ENCODE results near the gene TASP1. TPM values are rescaled to one million over a fixed set of nuclear protein-coding genes. Genes with fewer than 3 reads are reported as not detected.

TASP1 gene
- total RNA-seq, 1 donor from 2014 or later: 10.3 TPM

DNA sequence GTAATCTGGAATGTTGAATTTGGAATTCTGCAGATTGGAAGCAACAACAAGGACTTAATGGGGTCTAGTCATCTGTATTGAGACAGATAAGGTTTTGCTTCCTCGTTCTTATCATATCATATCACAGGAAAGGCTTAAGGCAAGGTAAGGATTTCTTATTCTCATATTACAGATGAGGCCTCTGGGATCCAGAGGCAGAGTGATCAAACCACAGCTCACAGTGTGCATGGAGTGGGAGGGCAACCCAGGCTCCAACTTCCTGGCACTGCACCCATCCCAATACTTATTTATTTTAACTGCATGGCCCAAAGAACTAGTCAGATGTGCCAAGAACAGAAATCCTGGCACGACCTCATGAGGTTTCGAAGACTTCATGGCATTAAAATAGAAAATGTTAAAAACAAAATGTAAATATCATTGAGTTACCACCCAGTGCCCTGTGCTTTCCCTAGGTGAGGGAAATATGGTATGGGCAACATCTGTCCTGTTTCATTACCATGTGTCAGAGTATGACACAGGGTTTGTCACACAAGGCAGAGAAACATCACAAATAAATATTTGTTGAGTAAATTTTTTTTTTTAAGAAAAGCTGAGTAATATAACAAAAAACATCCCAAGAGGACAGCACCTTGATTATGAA lies 225.8 kb downstream of the TASP1 start:
- FAIRE-seq: no peak
- TF ChIP-seq, protein P1, sequence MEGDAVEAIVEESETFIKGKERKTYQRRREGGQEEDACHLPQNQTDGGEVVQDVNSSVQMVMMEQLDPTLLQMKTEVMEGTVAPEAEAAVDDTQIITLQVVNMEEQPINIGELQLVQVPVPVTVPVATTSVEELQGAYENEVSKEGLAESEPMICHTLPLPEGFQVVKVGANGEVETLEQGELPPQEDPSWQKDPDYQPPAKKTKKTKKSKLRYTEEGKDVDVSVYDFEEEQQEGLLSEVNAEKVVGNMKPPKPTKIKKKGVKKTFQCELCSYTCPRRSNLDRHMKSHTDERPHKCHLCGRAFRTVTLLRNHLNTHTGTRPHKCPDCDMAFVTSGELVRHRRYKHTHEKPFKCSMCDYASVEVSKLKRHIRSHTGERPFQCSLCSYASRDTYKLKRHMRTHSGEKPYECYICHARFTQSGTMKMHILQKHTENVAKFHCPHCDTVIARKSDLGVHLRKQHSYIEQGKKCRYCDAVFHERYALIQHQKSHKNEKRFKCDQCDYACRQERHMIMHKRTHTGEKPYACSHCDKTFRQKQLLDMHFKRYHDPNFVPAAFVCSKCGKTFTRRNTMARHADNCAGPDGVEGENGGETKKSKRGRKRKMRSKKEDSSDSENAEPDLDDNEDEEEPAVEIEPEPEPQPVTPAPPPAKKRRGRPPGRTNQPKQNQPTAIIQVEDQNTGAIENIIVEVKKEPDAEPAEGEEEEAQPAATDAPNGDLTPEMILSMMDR (IDR thresholded peaks at IDR 0.05; ENCODE audit: insufficient read depth, low read depth, low read length): no peak
- TF ChIP-seq EZH2 (IDR thresholded peaks at IDR 0.05; ENCODE audit: insufficient read depth, low read length): no peak
- H3K9ac ChIP-seq (ENCODE audit: low read length): no peak overlapping the region

DNA sequence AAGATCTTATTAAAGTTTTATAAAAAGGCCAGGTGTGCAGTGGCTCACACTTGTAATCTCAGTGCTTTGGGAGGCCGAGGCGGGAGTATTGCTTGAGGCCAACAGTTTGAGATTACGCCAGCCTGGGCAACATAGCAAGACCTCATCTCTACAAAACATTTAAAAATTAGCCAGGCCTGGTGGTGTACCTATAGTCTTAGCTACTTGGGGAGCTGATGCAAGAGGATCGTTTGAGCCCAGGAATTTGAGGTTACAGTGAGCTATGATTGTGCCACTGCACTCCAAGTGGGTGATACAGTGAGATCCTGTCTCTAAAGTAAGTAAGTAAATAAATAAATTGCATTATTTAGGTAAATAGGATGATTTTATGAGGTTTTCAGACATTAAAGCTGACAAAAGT lies 234.4 kb downstream of the TASP1 start:
- no peak for TF ChIP-seq EZH2 (IDR thresholded peaks at IDR 0.05; ENCODE audit: insufficient read depth, low read length)
- TF ChIP-seq, protein P1 (IDR thresholded peaks at IDR 0.05; ENCODE audit: insufficient read depth, low read depth, low read length): no peak
- H3K4me3 ChIP-seq (ENCODE audit: insufficient read depth, low read depth, low read length): no peak overlapping the region

More for the DNA sequence above, 225.8 kb downstream of the TASP1 start:
- H3K4me1 Mint-ChIP-seq (ENCODE audit: low read depth, unreplicated experiment): peaks cover 1% of the 10 kb centered on the region
- Histone ChIP-seq H3K4me3 (ENCODE audit: insufficient read depth, low read depth, low read length) (no peak overlapping the region), H2AFZ (ENCODE audit: low read depth, low read length) (no peak overlapping the region), H4K20me1 (ENCODE audit: insufficient read depth, low read length) (no peaks in the 10 kb centered on the region), H3K79me2 (ENCODE audit: insufficient read depth, low read length) (no peaks in the 10 kb centered on the region), H3K9me3 (ENCODE audit: insufficient read depth, low read depth, low read length) (no peaks in the 10 kb centered on the region), H3K27me3 (ENCODE audit: insufficient read depth, low read length) (no peaks in the 10 kb centered on the region), H3K27ac (ENCODE audit: low read depth, low read length) (no peak overlapping the region), H3K4me2 (ENCODE audit: low read length) (no peak overlapping the region), H3K36me3 (ENCODE audit: insufficient read depth, low read length) (no peaks in the 10 kb centered on the region), H3K4me1 (ENCODE audit: insufficient read depth, low read length) (no peaks in the 10 kb centered on the region)
- no peak overlapping the region for H3K27ac Mint-ChIP-seq (ENCODE audit: unreplicated experiment)
- no peaks in the 10 kb centered on the region for H3K36me3 Mint-ChIP-seq (ENCODE audit: low read depth, unreplicated experiment)
- H3K27me3 Mint-ChIP-seq (ENCODE audit: low read depth, unreplicated experiment): no peaks in the 10 kb centered on the region
- H3K9me3 Mint-ChIP-seq (ENCODE audit: unreplicated experiment): no peaks in the 10 kb centered on the region
- no peak overlapping the region for H3K4me3 Mint-ChIP-seq (ENCODE audit: unreplicated experiment)
- DNase-seq (ENCODE audit: low read depth): no peak

DNA sequence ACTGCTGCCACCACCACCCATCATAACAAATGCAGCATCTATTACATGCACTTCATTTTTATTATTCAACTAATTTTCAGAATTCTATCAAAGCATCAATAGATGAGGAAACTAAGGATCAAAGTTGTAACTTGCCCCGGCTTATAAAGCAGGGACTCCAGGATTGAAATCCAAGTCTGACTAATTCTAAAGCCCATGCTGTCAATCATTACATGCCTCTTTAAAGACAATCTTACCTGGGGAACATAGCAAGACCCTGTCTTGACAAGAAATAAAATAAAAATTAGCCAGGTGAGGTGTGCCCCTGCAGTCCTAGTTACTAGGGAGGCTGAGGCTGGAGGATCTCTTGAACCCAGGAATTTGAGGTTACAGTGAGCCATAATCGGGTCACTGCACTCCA lies 235.3 kb downstream of the TASP1 start:
- H3K4me3 Mint-ChIP-seq (ENCODE audit: unreplicated experiment): no peak overlapping the region

More for the DNA sequence above, 234.4 kb downstream of the TASP1 start:
- Histone ChIP-seq H3K9ac (ENCODE audit: low read length) (no peak overlapping the region), H3K79me2 (ENCODE audit: insufficient read depth, low read length) (no peaks in the 10 kb centered on the region), H3K27ac (ENCODE audit: low read depth, low read length) (no peak overlapping the region), H4K20me1 (ENCODE audit: insufficient read depth, low read length) (no peaks in the 10 kb centered on the region), H2AFZ (ENCODE audit: low read depth, low read length) (no peak overlapping the region), H3K27me3 (ENCODE audit: insufficient read depth, low read length) (no peaks in the 10 kb centered on the region), H3K9me3 (ENCODE audit: insufficient read depth, low read depth, low read length) (no peaks in the 10 kb centered on the region), H3K36me3 (ENCODE audit: insufficient read depth, low read length) (no peaks in the 10 kb centered on the region), H3K4me2 (ENCODE audit: low read length) (no peak overlapping the region), H3K4me1 (ENCODE audit: insufficient read depth, low read length) (no peaks in the 10 kb centered on the region)
- peaks cover under 1% of the 10 kb centered on the region for H3K4me1 Mint-ChIP-seq (ENCODE audit: low read depth, unreplicated experiment)
- no peak for DNase-seq (ENCODE audit: low read depth)
- no peak overlapping the region for H3K27ac Mint-ChIP-seq (ENCODE audit: unreplicated experiment)
- H3K36me3 Mint-ChIP-seq (ENCODE audit: low read depth, unreplicated experiment): no peaks in the 10 kb centered on the region
- H3K27me3 Mint-ChIP-seq (ENCODE audit: low read depth, unreplicated experiment): no peaks in the 10 kb centered on the region
- FAIRE-seq: no peak
- no peak overlapping the region for H3K4me3 Mint-ChIP-seq (ENCODE audit: unreplicated experiment)
- H3K9me3 Mint-ChIP-seq (ENCODE audit: unreplicated experiment): no peaks in the 10 kb centered on the region

More for the DNA sequence above, 235.3 kb downstream of the TASP1 start:
- no peak for TF ChIP-seq EZH2 (IDR thresholded peaks at IDR 0.05; ENCODE audit: insufficient read depth, low read length)
- TF ChIP-seq, protein P1 (IDR thresholded peaks at IDR 0.05; ENCODE audit: insufficient read depth, low read depth, low read length): no peak
- H3K36me3 ChIP-seq (ENCODE audit: insufficient read depth, low read length): no peaks in the 10 kb centered on the region
- no peaks in the 10 kb centered on the region for H3K27me3 ChIP-seq (ENCODE audit: insufficient read depth, low read length)
- no peak overlapping the region for H3K4me3 ChIP-seq (ENCODE audit: insufficient read depth, low read depth, low read length)
- Mint-ChIP-seq H3K27ac (ENCODE audit: unreplicated experiment) (no peak overlapping the region), H3K27me3 (ENCODE audit: low read depth, unreplicated experiment) (no peaks in the 10 kb centered on the region), H3K9me3 (ENCODE audit: unreplicated experiment) (no peaks in the 10 kb centered on the region), H3K4me1 (ENCODE audit: low read depth, unreplicated experiment) (peaks cover 8% of the 10 kb centered on the region), H3K36me3 (ENCODE audit: low read depth, unreplicated experiment) (no peaks in the 10 kb centered on the region)
- DNase-seq (ENCODE audit: low read depth) (no peak), FAIRE-seq (no peak)
- no peaks in the 10 kb centered on the region for H3K79me2 ChIP-seq (ENCODE audit: insufficient read depth, low read length)
- H3K9ac ChIP-seq (ENCODE audit: low read length): no peak overlapping the region
- H3K9me3 ChIP-seq (ENCODE audit: insufficient read depth, low read depth, low read length): no peaks in the 10 kb centered on the region
- no peaks in the 10 kb centered on the region for H4K20me1 ChIP-seq (ENCODE audit: insufficient read depth, low read length)
- no peak overlapping the region for H3K27ac ChIP-seq (ENCODE audit: low read depth, low read length)
- H3K4me1 ChIP-seq (ENCODE audit: insufficient read depth, low read length): no peaks in the 10 kb centered on the region
- H2AFZ ChIP-seq (ENCODE audit: low read depth, low read length): no peak overlapping the region
- no peak overlapping the region for H3K4me2 ChIP-seq (ENCODE audit: low read length)
